ENCODE measurements around the gene HINFP. TPM values are rescaled to one million over a fixed set of nuclear protein-coding genes. Genes with fewer than 3 reads are reported as not detected.

Gene HINFP
- total RNA-seq, 1 experiment from 2014 or later = 42.4 TPM

DNA sequence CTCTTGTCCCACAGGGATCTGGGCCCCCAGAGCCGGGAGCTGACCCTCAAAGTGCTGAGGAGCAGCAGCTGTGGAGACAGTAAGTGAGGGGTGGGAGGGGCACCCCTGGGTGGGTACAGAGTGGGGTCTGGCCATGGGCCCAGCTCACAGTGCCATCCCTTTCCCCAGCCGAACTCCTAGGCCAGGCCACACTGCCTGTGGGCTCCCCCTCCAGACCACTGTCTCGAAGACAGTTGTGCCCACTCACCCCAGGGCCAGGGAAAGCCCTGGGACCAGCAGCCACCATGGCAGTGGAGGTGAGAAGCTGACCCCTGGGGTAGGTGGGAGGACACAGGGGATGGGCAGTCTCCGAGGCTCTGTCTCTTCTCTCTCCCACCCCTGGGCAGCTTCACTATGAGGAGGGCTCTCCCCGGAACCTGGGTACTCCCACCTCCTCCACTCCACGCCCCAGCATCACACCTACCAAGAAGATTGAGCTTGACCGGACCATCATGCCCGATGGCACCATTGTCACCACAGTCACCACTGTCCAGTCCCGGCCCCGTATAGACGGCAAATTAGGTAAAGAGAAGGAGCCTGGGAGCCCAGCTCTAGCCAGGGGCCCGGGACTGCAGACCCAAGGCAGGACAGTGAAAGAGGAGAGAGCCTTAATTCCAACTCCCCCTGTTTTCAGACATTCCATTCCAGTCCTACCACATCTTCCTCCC lies 8.9 kb upstream of the HINFP start:
- no peak overlapping the region for H4K5ac ChIP-seq (ENCODE audit: insufficient read length, low read depth, low read length)
- no peak overlapping the region for H4K91ac ChIP-seq (ENCODE audit: insufficient read length, low read depth, low read length)
- H3K18ac ChIP-seq (ENCODE audit: insufficient read length, low read depth, low read length) = no peak overlapping the region
- H3K4me3 Mint-ChIP-seq = no peak overlapping the region
- no peaks in the 10 kb centered on the region for H3K9me3 ChIP-seq (ENCODE audit: control insufficient read depth, low read depth, low read length)
- H3K14ac ChIP-seq (ENCODE audit: insufficient read depth, low read length) = no peak overlapping the region
- H3K4me1 ChIP-seq (ENCODE audit: insufficient read depth, low read length) = peaks cover 5% of the 10 kb centered on the region; the same call in 1 of the 2 replicates
- no peak overlapping the region for H4K8ac ChIP-seq (replicated peaks; ENCODE audit: insufficient read length, low read depth, low read length)
- H3K4me2 ChIP-seq (ENCODE audit: insufficient read depth, insufficient read length, low read length) = no peak overlapping the region
- no peak overlapping the region for H3K9ac ChIP-seq (ENCODE audit: extremely low read depth, insufficient read length, low read length)
- WGBS (ENCODE audit: extremely low coverage, insufficient read length, low lambda C conversion rate) = no CpG with 5 or more reads among the region's 12 CpGs
- H3K27ac ChIP-seq (ENCODE audit: insufficient read length, low read depth, low read length) = no peak overlapping the region
- no peak overlapping the region for H2AK5ac ChIP-seq (ENCODE audit: insufficient read length, low read length)
- no peak for TF ChIP-seq CTCF (conservative IDR thresholded peaks at IDR 0.05)
- no peak for DNase-seq
- no peak overlapping the region for H2BK120ac ChIP-seq (ENCODE audit: low read depth, low read length, poor library complexity, severe bottlenecking)
- H3K56ac ChIP-seq (ENCODE audit: insufficient read length, low read depth, low read length) = no peak overlapping the region
- H3K27ac Mint-ChIP-seq = no peak overlapping the region; a peak in 2 of 7 replicates
- H3K4me1 Mint-ChIP-seq = peaks cover 17 to 28% of the 10 kb centered on the region in 2 experiments
- no peaks in the 10 kb centered on the region for H3K79me2 ChIP-seq (ENCODE audit: insufficient read depth, low read length)
- no peak overlapping the region for H2BK5ac ChIP-seq (ENCODE audit: insufficient read length, low read length)
- peaks cover 6% of the 10 kb centered on the region for H3K23me2 ChIP-seq (ENCODE audit: insufficient read length, low read depth, low read length, poor library complexity, severe bottlenecking)
- no peak overlapping the region for H3T11ph ChIP-seq (ENCODE audit: low read length)
- no peak overlapping the region for H2BK20ac ChIP-seq (ENCODE audit: low read depth, low read length, poor library complexity, severe bottlenecking)
- H2AFZ ChIP-seq (ENCODE audit: low read length) = no peak overlapping the region
- no peaks in the 10 kb centered on the region for H3K79me1 ChIP-seq (ENCODE audit: insufficient read depth, low read depth, low read length, poor library complexity, severe bottlenecking)
- H3K27me3 ChIP-seq (ENCODE audit: insufficient read depth, low read length) = peaks cover 5% of the 10 kb centered on the region; the same call in 1 of the 2 replicates
- no peak overlapping the region for H2BK15ac ChIP-seq (ENCODE audit: low read depth, low read length)
- H3K27me3 Mint-ChIP-seq (ENCODE audit: low read depth) = peaks cover 12% of the 10 kb centered on the region
- H3K23ac ChIP-seq (ENCODE audit: insufficient read length, low read depth, low read length) = no peak overlapping the region
- no peaks in the 10 kb centered on the region for H4K20me1 ChIP-seq (ENCODE audit: control insufficient read depth, insufficient read depth, insufficient read length)
- no peak overlapping the region for H3K4ac ChIP-seq (ENCODE audit: low read depth, low read length)
- no peak overlapping the region for H2BK12ac ChIP-seq (ENCODE audit: insufficient read length, low read depth, low read length)
- H3K36me3 Mint-ChIP-seq (ENCODE audit: insufficient read depth in 1 of 3, low read depth in 3 of 3) = no peaks in the 10 kb centered on the region; a peak in 2 of 7 replicates
- no peaks in the 10 kb centered on the region; a peak in 1 of 5 replicates for H3K9me3 Mint-ChIP-seq

Data from H9 (cell line).